HEK293 (cell line): ENCODE measurements around the gene ADAMTS13.

ENCODE experiments used
- CTCF ChIP-seq: fragments of 450-650 bp; formaldehyde crosslinking; IDR thresholded peaks from 2 replicates; pipeline ENCODE4 v1.5.1; 2016; ENCODE audit warnings: missing biosample characterization, missing genetic modification characterization
- HOXA7 ChIP-seq: sonication (generic); formaldehyde crosslinking; IDR thresholded peaks from 2 replicates; pipeline ENCODE4 v1.8.1; 2022; ENCODE audit warnings: missing genetic modification reagents, borderline replicate concordance
- IKZF3 ChIP-seq: fragments of 450-650 bp; IDR thresholded peaks from 2 replicates; pipeline ENCODE4 v1.5.0; 2018; ENCODE audit warnings: missing biosample characterization, mild to moderate bottlenecking, missing genetic modification characterization, moderate library complexity
- KLF8 ChIP-seq: fragments of 450-650 bp; formaldehyde crosslinking; IDR thresholded peaks from 2 replicates; pipeline ENCODE4 v1.5.1; 2016; ENCODE audit warnings: missing biosample characterization, missing genetic modification characterization
- REST ChIP-seq: fragments of 450-650 bp; formaldehyde crosslinking; IDR thresholded peaks from 2 replicates; pipeline ENCODE4 v1.5.1; 2016; ENCODE audit warnings: missing biosample characterization, missing genetic modification characterization
- YY1 ChIP-seq: fragments of 450-650 bp; formaldehyde crosslinking; IDR thresholded peaks from 2 replicates; pipeline ENCODE4 v1.5.1; 2018; ENCODE audit warnings: missing biosample characterization, missing genetic modification characterization
- ZBTB6 ChIP-seq: fragments of 450-650 bp; formaldehyde crosslinking; IDR thresholded peaks from 2 replicates; pipeline ENCODE4 v1.5.1; 2017; ENCODE audit warnings: missing biosample characterization, missing genetic modification characterization
- ZFP69B ChIP-seq: fragments of 450-650 bp; formaldehyde crosslinking; IDR thresholded peaks from 2 replicates; pipeline ENCODE4 v1.5.1; 2016; ENCODE audit warnings: missing biosample characterization, missing genetic modification characterization
- ZNF114 ChIP-seq: fragments of 450-650 bp; formaldehyde crosslinking; IDR thresholded peaks from 2 replicates; pipeline ENCODE4 v1.5.0; 2017; ENCODE audit warnings: missing biosample characterization, missing genetic modification characterization
- ZNF184 ChIP-seq: fragments of 450-650 bp; IDR thresholded peaks from 2 replicates; pipeline ENCODE4 v1.5.1; 2018; ENCODE audit warnings: missing biosample characterization, mild to moderate bottlenecking, missing genetic modification characterization
- ZNF354C ChIP-seq: fragments of 450-650 bp; formaldehyde crosslinking; IDR thresholded peaks from 2 replicates; pipeline ENCODE4 v1.5.1; 2016; ENCODE audit warnings: missing biosample characterization, missing genetic modification characterization, low read depth, borderline replicate concordance
- TF ChIP-seq, protein P1 (sequence below): fragments of 450-650 bp; formaldehyde crosslinking; IDR thresholded peaks from 2 replicates; pipeline ENCODE4 v1.5.1; 2016; ENCODE audit warnings: missing biosample characterization, missing genetic modification characterization

- TF ChIP-seq HOXA7 (CRISPR knock-in tag) (no peak), CTCF (tag by site-specific recombination) (no peak), IKZF3 (no peak), ZFP69B (no peak), REST (tag by site-specific recombination) (no peak), ZNF114 (tag by site-specific recombination) (no peak), ZBTB6 (tag by site-specific recombination) (no peak), KLF8 (tag by site-specific recombination) (no peak), ZNF184 (tag by site-specific recombination) (no peak), ZNF354C (tag by site-specific recombination) (no peak), YY1 (tag by site-specific recombination) (no peak)
- TF ChIP-seq, protein P1, sequence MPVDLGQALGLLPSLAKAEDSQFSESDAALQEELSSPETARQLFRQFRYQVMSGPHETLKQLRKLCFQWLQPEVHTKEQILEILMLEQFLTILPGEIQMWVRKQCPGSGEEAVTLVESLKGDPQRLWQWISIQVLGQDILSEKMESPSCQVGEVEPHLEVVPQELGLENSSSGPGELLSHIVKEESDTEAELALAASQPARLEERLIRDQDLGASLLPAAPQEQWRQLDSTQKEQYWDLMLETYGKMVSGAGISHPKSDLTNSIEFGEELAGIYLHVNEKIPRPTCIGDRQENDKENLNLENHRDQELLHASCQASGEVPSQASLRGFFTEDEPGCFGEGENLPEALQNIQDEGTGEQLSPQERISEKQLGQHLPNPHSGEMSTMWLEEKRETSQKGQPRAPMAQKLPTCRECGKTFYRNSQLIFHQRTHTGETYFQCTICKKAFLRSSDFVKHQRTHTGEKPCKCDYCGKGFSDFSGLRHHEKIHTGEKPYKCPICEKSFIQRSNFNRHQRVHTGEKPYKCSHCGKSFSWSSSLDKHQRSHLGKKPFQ, result no peak
Observed at GRCh38 chr9:133380734-133381133, 41.4 kb upstream of the ADAMTS13 start.
